Measurements from ENCODE around the gene PYM1. TPM values are rescaled to one million over a fixed set of nuclear protein-coding genes. Genes with fewer than 3 reads are reported as not detected.

PYM1 gene
- total and polyA plus RNA-seq, 2 of the 13 experiments (the other 11 are each of a cell fraction or from before 2014, with no cell fraction given) = 44.0 to 51.8 TPM

DNA sequence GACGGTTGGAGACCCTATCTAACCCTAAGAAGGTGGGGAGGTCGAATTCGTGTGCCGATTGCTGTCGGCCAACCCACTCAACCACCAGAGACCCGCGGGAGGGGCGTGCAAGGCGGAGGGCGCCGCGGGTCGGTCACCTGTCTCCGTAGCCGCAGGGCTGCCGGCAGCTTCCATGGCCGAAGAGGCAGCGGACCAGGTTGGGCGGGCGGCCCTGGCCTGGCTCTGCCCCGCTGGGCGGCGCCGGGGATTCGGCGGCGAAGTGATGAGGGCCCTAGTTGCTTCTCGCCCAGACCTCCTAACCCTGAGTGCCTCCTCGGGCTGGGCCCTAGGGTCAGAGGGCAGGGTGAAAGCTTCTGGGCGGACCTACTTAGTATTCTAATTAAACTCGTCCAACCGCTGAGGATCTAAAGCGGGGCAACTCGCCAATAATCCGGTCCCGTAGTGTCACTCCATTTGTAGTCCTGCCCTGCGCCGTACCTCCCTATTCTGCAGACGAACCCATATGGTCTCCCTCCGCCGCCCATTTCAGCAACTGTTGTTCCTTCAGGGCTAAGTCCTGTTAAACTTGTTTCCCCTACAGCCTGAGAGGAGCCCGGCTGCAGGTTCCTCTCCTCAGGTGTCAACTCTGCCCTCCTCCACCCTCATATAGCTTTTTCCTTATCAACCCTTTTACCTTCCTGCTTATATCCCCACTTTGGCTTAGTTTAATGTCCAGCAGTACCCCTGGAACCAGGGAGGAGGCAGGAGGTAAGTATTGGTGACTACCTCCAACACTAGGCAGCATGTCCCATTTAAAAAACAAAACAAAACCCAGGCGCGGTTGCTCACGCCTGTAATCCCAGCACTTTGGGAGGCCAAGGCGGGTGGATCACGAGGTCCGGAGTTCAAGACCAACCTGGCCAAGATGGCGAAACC lies at the start of gene PYM1 (continued):
- peak; percentile 33; the same call in 1 of the 2 replicates for TF ChIP-seq ZNF616 (CRISPR knock-in tag; IDR thresholded peaks at IDR 0.05; ENCODE audit: low read depth)
- no peak for TF ChIP-seq FOXP1 (IDR thresholded peaks at IDR 0.05)
- no peak for TF ChIP-seq FOXP1 (CRISPR knock-in tag; IDR thresholded peaks at IDR 0.05)
- peak; percentile 85 for TF ChIP-seq ZNF274 (CRISPR knock-in tag; IDR thresholded peaks at IDR 0.05)
- TF ChIP-seq ZGPAT (CRISPR knock-in tag; IDR thresholded peaks at IDR 0.05) = peak; percentile 72
- TF ChIP-seq ZNF337 (CRISPR knock-in tag; IDR thresholded peaks at IDR 0.05; ENCODE audit: borderline replicate concordance, low read depth) = peak; percentile 63; the same call in 1 of the 2 replicates
- peak; percentile 55; the same call in 1 of the 2 replicates for TF ChIP-seq ZNF441 (CRISPR knock-in tag; IDR thresholded peaks at IDR 0.05; ENCODE audit: borderline replicate concordance)
- TF ChIP-seq, protein P1, sequence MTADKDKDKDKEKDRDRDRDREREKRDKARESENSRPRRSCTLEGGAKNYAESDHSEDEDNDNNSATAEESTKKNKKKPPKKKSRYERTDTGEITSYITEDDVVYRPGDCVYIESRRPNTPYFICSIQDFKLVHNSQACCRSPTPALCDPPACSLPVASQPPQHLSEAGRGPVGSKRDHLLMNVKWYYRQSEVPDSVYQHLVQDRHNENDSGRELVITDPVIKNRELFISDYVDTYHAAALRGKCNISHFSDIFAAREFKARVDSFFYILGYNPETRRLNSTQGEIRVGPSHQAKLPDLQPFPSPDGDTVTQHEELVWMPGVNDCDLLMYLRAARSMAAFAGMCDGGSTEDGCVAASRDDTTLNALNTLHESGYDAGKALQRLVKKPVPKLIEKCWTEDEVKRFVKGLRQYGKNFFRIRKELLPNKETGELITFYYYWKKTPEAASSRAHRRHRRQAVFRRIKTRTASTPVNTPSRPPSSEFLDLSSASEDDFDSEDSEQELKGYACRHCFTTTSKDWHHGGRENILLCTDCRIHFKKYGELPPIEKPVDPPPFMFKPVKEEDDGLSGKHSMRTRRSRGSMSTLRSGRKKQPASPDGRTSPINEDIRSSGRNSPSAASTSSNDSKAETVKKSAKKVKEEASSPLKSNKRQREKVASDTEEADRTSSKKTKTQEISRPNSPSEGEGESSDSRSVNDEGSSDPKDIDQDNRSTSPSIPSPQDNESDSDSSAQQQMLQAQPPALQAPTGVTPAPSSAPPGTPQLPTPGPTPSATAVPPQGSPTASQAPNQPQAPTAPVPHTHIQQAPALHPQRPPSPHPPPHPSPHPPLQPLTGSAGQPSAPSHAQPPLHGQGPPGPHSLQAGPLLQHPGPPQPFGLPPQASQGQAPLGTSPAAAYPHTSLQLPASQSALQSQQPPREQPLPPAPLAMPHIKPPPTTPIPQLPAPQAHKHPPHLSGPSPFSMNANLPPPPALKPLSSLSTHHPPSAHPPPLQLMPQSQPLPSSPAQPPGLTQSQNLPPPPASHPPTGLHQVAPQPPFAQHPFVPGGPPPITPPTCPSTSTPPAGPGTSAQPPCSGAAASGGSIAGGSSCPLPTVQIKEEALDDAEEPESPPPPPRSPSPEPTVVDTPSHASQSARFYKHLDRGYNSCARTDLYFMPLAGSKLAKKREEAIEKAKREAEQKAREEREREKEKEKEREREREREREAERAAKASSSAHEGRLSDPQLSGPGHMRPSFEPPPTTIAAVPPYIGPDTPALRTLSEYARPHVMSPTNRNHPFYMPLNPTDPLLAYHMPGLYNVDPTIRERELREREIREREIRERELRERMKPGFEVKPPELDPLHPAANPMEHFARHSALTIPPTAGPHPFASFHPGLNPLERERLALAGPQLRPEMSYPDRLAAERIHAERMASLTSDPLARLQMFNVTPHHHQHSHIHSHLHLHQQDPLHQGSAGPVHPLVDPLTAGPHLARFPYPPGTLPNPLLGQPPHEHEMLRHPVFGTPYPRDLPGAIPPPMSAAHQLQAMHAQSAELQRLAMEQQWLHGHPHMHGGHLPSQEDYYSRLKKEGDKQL (CRISPR knock-in tag; IDR thresholded peaks at IDR 0.05; ENCODE audit: low read depth) = no peak
- peak; percentile 30; the same call in 1 of the 2 replicates for TF ChIP-seq KMT2A (CRISPR knock-in tag; IDR thresholded peaks at IDR 0.05)
- peak; percentile 43; the same call in 1 of the 2 replicates for TF ChIP-seq ESRRA (CRISPR knock-in tag; IDR thresholded peaks at IDR 0.05; ENCODE audit: low read depth)
- 0 out of 2 replicates have a peak, but pooled peaks have one; percentile 30 for TF ChIP-seq ZNF879 (CRISPR knock-in tag; IDR thresholded peaks at IDR 0.05)
- TF ChIP-seq TGIF2 (CRISPR knock-in tag; IDR thresholded peaks at IDR 0.05) = no peak
- peak; percentile 63; the same call in 1 of the 2 replicates for TF ChIP-seq ZNF33B (CRISPR knock-in tag; IDR thresholded peaks at IDR 0.05)
- TF ChIP-seq ARID5B (CRISPR knock-in tag; IDR thresholded peaks at IDR 0.05) = peak; percentile 7; the same call in 1 of the 2 replicates
- peak; percentile 73; the same call in 1 of the 2 replicates for TF ChIP-seq ZNF891 (CRISPR knock-in tag; IDR thresholded peaks at IDR 0.05)
- no peak for TF ChIP-seq ZNF256 (CRISPR knock-in tag; conservative IDR thresholded peaks at IDR 0.05)
- TF ChIP-seq MTF2 (CRISPR knock-in tag; IDR thresholded peaks at IDR 0.05; ENCODE audit: borderline replicate concordance) = no peak
- TF ChIP-seq FOSL2 (CRISPR knock-in tag; IDR thresholded peaks at IDR 0.05) = peak; percentile 14; the same call in 1 of the 2 replicates
- TF ChIP-seq NCOA2 (CRISPR knock-in tag; IDR thresholded peaks at IDR 0.05) = 0 out of 2 replicates have a peak, but pooled peaks have one; percentile 18

All from HepG2 (cell line).